ENCODE results near the gene TCF7L2. TPM values are rescaled to one million over a fixed set of nuclear protein-coding genes. Genes with fewer than 3 reads are reported as not detected.

The TCF7L2 gene
- total and polyA plus RNA-seq, 9 of the 15 experiments (the other 6 are each of a cell fraction or from before 2014, with no cell fraction given), result 0.32 to 2.8 (median 0.92) TPM

DNA sequence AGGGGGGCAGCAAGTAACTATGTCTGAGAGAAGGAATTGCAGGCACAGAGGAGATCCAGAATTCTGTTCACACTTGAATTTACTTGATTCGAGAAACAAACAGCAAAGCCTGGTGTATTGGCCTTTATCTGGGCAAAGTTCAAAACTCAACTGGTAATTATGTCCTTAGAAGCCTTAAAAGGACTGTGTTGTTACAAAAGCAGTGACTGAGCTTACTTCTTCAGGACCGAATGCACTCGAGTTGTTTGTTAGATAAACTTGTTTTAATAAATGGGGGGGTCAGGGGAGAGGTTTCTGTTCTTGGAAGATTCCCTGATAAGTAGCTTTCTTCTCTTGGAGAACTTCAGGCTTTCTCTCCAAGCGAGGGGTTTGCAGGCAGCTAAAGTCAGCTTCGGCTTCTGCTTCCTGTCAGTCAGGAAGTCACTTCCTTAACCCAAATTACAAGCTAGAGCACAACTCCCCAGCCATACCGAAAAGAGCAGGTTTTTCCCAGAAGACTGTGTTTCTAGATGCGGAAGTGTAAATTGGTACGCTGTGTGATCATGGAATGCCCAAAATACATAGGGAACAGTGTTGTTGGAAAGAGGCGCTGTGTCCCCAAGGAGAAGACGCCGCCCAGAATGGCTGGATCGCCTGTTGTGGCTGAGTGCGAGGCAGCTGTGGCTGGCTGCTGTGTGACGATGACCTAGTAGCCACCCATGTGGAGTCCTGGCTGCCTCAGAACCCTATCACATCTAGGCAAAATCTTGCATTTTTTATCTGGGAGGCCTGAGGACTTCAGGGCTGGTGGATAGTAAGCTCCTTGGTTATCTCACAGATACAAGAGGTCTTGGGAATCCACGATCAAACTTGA is 110.4 kb downstream of the TCF7L2 start (continued):
- TF ChIP-seq RFX5 (IDR thresholded peaks at IDR 0.05; ENCODE audit: low read depth, low read length), result no peak
- no peak for TF ChIP-seq MCM3 (IDR thresholded peaks at IDR 0.05)
- no peak for TF ChIP-seq U2AF1 (optimal IDR thresholded peaks at IDR 0.05; ENCODE audit: low read depth, low read length)
- no peak for TF ChIP-seq ZFP1 (CRISPR knock-in tag; IDR thresholded peaks at IDR 0.05)
- no peak for TF ChIP-seq RBBP5 (IDR thresholded peaks at IDR 0.05; ENCODE audit: borderline replicate concordance, insufficient read depth, low read length, poor library complexity, severe bottlenecking)
- TF ChIP-seq PPARD (CRISPR knock-in tag; IDR thresholded peaks at IDR 0.05), result no peak
- no peak for TF ChIP-seq FUS (optimal IDR thresholded peaks at IDR 0.05; ENCODE audit: low read depth, low read length)
- peak; percentile 45; the same call in 1 of the 2 replicates for TF ChIP-seq ZNF589 (CRISPR knock-in tag; IDR thresholded peaks at IDR 0.05; ENCODE audit: low read depth)
- TF ChIP-seq, protein P1, sequence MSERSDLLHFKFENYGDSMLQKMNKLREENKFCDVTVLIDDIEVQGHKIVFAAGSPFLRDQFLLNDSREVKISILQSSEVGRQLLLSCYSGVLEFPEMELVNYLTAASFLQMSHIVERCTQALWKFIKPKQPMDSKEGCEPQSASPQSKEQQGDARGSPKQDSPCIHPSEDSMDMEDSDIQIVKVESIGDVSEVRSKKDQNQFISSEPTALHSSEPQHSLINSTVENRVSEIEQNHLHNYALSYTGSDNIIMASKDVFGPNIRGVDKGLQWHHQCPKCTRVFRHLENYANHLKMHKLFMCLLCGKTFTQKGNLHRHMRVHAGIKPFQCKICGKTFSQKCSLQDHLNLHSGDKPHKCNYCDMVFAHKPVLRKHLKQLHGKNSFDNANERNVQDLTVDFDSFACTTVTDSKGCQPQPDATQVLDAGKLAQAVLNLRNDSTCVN (CRISPR knock-in tag; IDR thresholded peaks at IDR 0.05), result no peak
- no peak for TF ChIP-seq ZNF124 (CRISPR knock-in tag; IDR thresholded peaks at IDR 0.05)
- TF ChIP-seq, protein P2, sequence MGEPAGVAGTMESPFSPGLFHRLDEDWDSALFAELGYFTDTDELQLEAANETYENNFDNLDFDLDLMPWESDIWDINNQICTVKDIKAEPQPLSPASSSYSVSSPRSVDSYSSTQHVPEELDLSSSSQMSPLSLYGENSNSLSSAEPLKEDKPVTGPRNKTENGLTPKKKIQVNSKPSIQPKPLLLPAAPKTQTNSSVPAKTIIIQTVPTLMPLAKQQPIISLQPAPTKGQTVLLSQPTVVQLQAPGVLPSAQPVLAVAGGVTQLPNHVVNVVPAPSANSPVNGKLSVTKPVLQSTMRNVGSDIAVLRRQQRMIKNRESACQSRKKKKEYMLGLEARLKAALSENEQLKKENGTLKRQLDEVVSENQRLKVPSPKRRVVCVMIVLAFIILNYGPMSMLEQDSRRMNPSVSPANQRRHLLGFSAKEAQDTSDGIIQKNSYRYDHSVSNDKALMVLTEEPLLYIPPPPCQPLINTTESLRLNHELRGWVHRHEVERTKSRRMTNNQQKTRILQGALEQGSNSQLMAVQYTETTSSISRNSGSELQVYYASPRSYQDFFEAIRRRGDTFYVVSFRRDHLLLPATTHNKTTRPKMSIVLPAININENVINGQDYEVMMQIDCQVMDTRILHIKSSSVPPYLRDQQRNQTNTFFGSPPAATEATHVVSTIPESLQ (CRISPR knock-in tag; IDR thresholded peaks at IDR 0.05), result no peak
- no peak for TF ChIP-seq ETV6 (IDR thresholded peaks at IDR 0.05; ENCODE audit: borderline replicate concordance in 1 of 2, low read depth in 2 of 2, low read length in 1 of 2)
- TF ChIP-seq ETV6 (CRISPR knock-in tag; IDR thresholded peaks at IDR 0.05; ENCODE audit: borderline replicate concordance), result no peak
- peak; percentile 92 for TF ChIP-seq ARID1B (IDR thresholded peaks at IDR 0.05)
- no peak for TF ChIP-seq SREBF1 (IDR thresholded peaks at IDR 0.05; ENCODE audit: borderline replicate concordance, low read depth, low read length)
- TF ChIP-seq, protein P3, sequence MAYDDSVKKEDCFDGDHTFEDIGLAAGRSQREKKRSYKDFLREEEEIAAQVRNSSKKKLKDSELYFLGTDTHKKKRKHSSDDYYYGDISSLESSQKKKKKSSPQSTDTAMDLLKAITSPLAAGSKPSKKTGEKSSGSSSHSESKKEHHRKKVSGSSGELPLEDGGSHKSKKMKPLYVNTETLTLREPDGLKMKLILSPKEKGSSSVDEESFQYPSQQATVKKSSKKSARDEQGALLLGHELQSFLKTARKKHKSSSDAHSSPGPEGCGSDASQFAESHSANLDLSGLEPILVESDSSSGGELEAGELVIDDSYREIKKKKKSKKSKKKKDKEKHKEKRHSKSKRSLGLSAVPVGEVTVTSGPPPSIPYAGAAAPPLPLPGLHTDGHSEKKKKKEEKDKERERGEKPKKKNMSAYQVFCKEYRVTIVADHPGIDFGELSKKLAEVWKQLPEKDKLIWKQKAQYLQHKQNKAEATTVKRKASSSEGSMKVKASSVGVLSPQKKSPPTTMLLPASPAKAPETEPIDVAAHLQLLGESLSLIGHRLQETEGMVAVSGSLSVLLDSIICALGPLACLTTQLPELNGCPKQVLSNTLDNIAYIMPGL (CRISPR knock-in tag; IDR thresholded peaks at IDR 0.05), result no peak
- TF ChIP-seq GATAD2B (IDR thresholded peaks at IDR 0.05; ENCODE audit: borderline replicate concordance), result peak; percentile 75; the same call in 1 of the 2 replicates
- no peak for TF ChIP-seq BRD4 (IDR thresholded peaks at IDR 0.05)
- TF ChIP-seq FOXK1 (CRISPR knock-in tag; IDR thresholded peaks at IDR 0.05; ENCODE audit: borderline replicate concordance), result no peak
